Measurements from ENCODE around the gene MYBL2.

GRCh38 chr20:43681991-43682410, 15.1 kb downstream of the MYBL2 start:
- TF ChIP-seq CTCF (conservative IDR thresholded peaks at IDR 0.05; ENCODE audit: low read depth, low read length) (no peak), EZH2 (IDR thresholded peaks at IDR 0.05; ENCODE audit: low read length, unreplicated experiment) (no peak)

Measured in PC-3 (cell line).